Body of pancreas (tissue), 4 donors: ENCODE data around the gene DYNLT1.

Experiments
- CTCF ChIP-seq, 7 experiments: fragments of 450-650 bp in 4 of 7; fragments of 200-600 bp in 3 of 7; sonication (generic) in 3 of 7; IDR thresholded peaks; one replicate each; pipeline ENCODE4 v1.5.1; 2016 to 2019; ENCODE audit warnings: antibody characterized with exemption in 7 of 7
- POLR2A ChIP-seq, 3 donors: fragments of 450-650 bp; IDR thresholded peaks; one replicate each; pipeline ENCODE4 v1.6.1; 2016; ENCODE audit warnings: antibody characterized with exemption in 3 of 3, mild to moderate bottlenecking in 2 of 3

GRCh38 chr6:158586652-158587051 lies 57.9 kb downstream of the DYNLT1 start:
- TF ChIP-seq CTCF (IDR thresholded peaks at IDR 0.05) (no peak), POLR2A (IDR thresholded peaks at IDR 0.05) (no peak)
